HG03135 (cell line): ENCODE results near the gene ATG4B.

Source experiments
- ATAC-seq: cut with Tn5 transposase; IDR thresholded peaks from one replicate; pipeline ENCODE4 v1.9.1; 2021; ENCODE audit warnings: mild to moderate bottlenecking, moderate library complexity; ENCODE audit not compliant: unreplicated experiment

Gene ATG4B

GRCh38 chr2:241637795-241638660, 535 bp downstream of the ATG4B start:
- ATAC-seq = peak; percentile 23

- ATAC-seq = no peak
These were observed 1.4 kb downstream of the ATG4B start for GRCh38 chr2:241638940-241639339.

GRCh38 chr2:241639385-241639784, 1.9 kb downstream of the ATG4B start:
- ATAC-seq = no peak

- no peak for ATAC-seq
These were observed 2.8 kb downstream of the ATG4B start for GRCh38 chr2:241640165-241640795.

GRCh38 chr2:241641631-241642030, 4.1 kb downstream of the ATG4B start:
- no peak for ATAC-seq

DNA sequence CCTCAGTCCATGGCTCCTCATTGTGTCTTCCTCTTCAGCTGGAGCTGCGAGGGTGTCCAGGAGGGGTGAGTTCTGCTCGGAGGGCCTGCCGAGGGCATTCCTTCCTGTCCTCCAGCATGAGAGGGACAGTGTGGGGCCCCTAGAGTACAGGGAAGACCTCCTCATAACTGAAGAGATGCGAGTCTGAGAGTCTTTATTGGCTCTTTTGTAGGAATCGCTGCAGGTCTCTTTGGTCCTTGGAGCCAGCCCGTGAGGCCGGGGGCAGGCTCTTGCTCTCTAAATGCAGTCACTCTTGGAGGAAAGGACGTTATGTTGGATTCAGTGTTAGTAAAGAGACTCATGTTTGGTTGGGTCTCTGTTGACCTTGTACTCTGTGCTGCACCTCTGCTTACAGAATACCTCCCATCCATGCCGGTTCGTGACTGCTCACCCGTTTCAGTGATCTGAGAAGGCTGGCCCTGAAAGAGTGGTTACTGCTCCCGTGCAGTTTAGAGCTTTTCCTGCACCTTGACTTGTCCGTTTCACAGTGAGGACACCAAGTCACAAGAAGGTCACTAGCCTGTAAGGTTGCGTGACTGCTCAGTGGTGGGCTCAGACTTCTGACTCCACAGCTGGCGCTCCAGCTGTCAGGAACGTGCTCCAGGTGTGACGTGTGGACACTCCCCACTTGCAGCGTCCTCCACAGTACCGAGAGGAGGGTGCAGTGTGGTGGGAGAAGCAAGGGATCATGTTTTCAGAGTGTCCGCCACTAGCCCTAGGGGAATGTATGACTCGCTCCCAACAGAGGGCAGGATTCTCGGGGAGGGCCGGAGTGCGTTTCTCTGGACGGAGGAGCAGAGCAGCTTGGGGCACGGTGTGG, 7.8 kb downstream of the ATG4B start:
- ATAC-seq = no peak

- no peak for ATAC-seq
These were observed 8.6 kb downstream of the ATG4B start for GRCh38 chr2:241645915-241646645.

- ATAC-seq = no peak
These were observed 11.0 kb downstream of the ATG4B start for GRCh38 chr2:241648453-241648852.

GRCh38 chr2:241649404-241649803, 11.9 kb downstream of the ATG4B start:
- no peak for ATAC-seq

GRCh38 chr2:241649927-241650326, 12.4 kb downstream of the ATG4B start:
- ATAC-seq = no peak

- no peak for ATAC-seq
These were observed 14.6 kb downstream of the ATG4B start for GRCh38 chr2:241652142-241652541.

- no peak for ATAC-seq
These were observed 15.2 kb downstream of the ATG4B start for GRCh38 chr2:241652722-241653121.

DNA sequence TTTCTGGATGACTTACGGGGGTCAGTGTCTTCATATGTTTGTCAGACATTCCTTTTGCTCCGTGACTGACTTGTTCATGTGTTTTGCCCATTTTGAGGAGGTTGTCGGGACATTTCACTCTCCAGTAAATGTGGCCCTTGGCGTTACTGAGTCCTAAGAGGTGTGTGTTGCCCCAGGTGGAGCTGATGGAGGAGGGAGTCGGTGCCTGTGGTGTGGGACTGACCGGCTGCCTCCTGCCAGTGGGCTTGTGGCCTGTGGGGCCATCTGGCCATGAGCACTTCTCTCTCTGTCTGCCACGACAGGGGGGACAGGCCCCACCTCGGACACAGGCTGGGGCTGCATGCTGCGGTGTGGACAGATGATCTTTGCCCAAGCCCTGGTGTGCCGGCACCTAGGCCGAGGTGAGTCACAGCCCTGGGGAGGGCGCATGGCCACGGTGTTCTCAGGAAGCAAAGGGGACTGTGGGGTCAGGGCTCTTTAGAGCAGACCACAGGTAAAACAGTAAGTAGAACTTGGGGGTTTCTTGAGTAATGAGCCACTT, 15.8 kb downstream of the ATG4B start:
- ATAC-seq = no peak

DNA sequence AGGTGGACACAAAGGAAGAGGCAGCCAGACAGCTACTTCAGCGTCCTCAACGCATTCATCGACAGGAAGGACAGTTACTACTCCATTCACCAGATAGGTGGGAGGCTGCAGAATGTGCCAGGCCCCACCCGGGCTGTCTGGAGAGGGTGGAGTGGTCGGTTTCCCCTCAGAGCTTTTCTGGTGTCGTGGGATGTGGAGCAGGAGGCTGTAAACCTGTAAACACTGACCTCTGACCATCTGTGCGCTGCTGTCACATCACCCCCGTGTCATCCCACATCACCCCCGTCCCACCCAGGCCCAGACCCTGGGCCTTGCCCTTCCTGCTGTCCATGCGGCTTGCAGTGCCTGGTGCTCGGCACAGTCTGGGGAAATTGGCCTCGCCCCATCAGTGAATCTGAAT, 17.1 kb downstream of the ATG4B start:
- no peak for ATAC-seq

- no peak for ATAC-seq
These were observed 18.2 kb downstream of the ATG4B start for GRCh38 chr2:241655516-241656189.

- no peak for ATAC-seq
These were observed 18.8 kb downstream of the ATG4B start for GRCh38 chr2:241656190-241656741.

DNA sequence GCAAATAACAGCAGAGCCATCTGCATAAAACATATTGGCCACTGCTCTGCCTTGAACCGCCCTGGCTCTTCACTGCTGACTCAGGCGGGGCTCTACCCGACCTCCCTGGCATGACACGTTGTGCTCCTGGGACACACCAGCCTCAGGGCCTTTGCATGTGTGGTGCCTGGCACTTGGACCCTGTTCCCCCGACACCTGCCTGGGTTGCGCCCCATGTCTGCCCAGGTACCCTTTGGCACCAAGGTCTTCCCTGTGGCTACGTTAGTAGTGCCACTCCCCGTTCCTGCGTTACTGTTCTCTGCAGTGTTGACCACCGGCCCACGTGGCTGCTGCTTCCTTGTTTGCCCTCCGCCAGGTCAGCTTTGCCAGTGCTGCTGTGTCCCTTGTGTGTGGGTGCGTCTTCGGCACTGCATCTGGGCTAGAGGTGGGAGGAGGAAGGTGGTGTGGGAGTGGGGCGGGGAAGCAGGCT, 20.3 kb downstream of the ATG4B start:
- ATAC-seq = no peak

GRCh38 chr2:241658296-241658695, 20.8 kb downstream of the ATG4B start:
- no peak for ATAC-seq

- no peak for ATAC-seq
These were observed 21.8 kb downstream of the ATG4B start for GRCh38 chr2:241659150-241659739.
